Dendritic cell treated with granulocyte-macrophage colony-stimulating factor and Interleukin-4, amounts not matched to agents 40 ng/mL and 50 ng/mL, for 4 days (primary cell): ENCODE data around the gene UNC5C.

Experiments used
- H3K27ac Mint-ChIP-seq: one replicate; pipeline ENCODE4 v1.8.0; 2022; ENCODE audit warnings: mild to moderate bottlenecking, mixed read lengths
- H3K27me3 Mint-ChIP-seq: one replicate; pipeline ENCODE4 v1.8.0; 2022; ENCODE audit warnings: mild to moderate bottlenecking, mixed read lengths
- H3K36me3 Mint-ChIP-seq: one replicate; pipeline ENCODE4 v1.8.0; 2022; ENCODE audit warnings: low read depth, mixed read lengths
- H3K4me1 Mint-ChIP-seq: one replicate; pipeline ENCODE4 v1.8.0; 2022; ENCODE audit warnings: low read depth, mixed read lengths
- H3K4me3 Mint-ChIP-seq: one replicate; pipeline ENCODE4 v1.8.0; 2022; ENCODE audit warnings: mild to moderate bottlenecking, moderate library complexity, mixed read lengths
- H3K9me3 Mint-ChIP-seq: one replicate; pipeline ENCODE4 v1.8.0; 2022; ENCODE audit warnings: mixed read lengths
- intact Hi-C: fragments of 100-400 bp; cut with micrococcal nuclease; formaldehyde crosslinking; loops from one replicate; pipeline ENCODE4 v1.15.0; 2022

The UNC5C gene

DNA sequence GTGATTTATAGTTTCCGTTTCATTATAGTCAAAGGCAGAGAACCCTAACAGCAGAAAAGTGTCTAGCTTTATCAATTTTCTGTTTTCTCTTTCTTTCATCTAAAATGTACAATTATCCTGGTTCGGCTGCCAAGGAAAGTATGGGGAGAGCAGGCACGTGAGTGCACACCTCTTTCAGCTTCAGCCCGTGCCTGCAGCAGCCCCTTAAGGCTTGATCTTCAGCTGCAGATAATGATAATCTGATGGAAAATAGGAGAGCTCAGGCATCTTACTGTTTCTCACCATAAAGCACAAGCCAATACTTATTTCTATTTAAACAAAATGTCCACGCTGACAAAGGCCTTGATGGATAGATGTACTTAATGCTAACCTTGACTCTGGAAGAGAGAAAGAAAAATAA, 334.4 kb downstream of the UNC5C start:
- Mint-ChIP-seq H3K27ac (no peak overlapping the region), H3K4me3 (no peak overlapping the region), H3K4me1 (peaks cover 27% of the 10 kb centered on the region), H3K9me3 (no peaks in the 10 kb centered on the region), H3K27me3 (peaks cover 3% of the 10 kb centered on the region), H3K36me3 (no peaks in the 10 kb centered on the region)
- intact Hi-C loops = no loop called here

DNA sequence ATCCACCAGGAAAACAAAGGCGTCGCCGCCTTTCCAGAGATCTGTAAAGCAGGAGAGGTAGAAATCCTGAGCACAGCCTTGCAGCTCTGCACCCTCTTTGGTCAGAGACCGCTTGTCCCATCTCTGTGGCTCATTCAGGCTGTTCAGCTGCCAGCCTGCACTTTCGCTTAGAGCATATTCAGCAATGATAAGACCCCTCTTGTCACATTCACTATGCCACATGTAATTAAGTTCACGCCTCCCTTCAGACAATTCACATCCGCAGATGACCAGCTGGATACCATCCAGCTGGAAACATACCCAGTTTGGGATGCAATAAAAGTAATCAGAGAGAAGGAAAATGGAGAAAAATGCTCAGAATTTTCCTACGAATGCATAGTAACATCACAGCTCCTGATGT, 335.4 kb downstream of the UNC5C start:
- no peak overlapping the region for H3K4me3 Mint-ChIP-seq
- no peak overlapping the region for H3K27ac Mint-ChIP-seq
- H3K27me3 Mint-ChIP-seq = peaks cover 3% of the 10 kb centered on the region
- peaks cover 27% of the 10 kb centered on the region for H3K4me1 Mint-ChIP-seq
- H3K36me3 Mint-ChIP-seq = no peaks in the 10 kb centered on the region
- no peaks in the 10 kb centered on the region for H3K9me3 Mint-ChIP-seq
- intact Hi-C loops = no loop called here

DNA sequence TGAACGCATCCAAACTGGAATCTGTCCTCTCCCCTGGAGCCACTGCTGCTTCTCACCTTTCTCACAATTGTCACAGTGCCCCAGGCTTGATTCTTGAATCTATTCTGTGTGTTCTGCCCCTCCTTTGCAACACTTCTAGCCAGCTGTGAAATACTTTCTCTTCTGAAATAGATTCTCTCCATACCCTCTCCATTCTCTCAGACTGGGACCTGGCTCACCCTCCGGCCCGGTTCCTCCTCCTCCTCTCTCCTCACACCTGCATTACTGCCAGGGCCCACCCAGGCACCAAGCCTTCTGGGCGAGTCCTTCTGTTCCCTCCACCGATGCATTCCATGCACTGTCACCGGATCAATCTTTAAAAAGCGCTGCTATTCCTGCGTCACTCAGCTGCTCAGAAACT, 336.1 kb downstream of the UNC5C start:
- Mint-ChIP-seq H3K27me3 (peaks cover 3% of the 10 kb centered on the region), H3K27ac (no peak overlapping the region), H3K4me3 (peak overlapping the region; percentile 11), H3K36me3 (no peaks in the 10 kb centered on the region), H3K4me1 (peaks cover 27% of the 10 kb centered on the region), H3K9me3 (no peaks in the 10 kb centered on the region)
- intact Hi-C loops = no loop called here

DNA sequence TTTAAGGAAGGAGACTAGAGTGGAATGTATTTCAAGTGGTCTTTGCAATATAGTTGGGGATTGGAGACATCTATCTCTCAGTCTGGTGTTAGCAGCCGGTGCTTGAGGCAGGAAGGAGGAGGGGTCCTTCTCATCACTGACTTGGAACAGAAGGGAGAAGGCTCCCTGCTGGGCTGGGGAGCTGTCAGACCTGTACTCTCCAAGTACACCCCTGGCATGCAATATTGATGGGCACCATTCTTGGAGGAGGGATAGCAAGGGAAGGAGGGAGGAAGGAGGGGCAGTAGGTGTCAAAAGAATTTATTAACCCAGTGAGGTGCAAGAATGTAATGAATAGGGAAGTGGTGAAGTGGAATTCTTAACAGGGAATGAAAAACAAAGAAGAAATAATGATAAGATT, 338.8 kb downstream of the UNC5C start:
- no peak overlapping the region for H3K4me3 Mint-ChIP-seq
- peaks cover 10% of the 10 kb centered on the region for H3K4me1 Mint-ChIP-seq
- intact Hi-C loops = no loop called here
- no peak overlapping the region for H3K27ac Mint-ChIP-seq
- no peaks in the 10 kb centered on the region for H3K36me3 Mint-ChIP-seq
- no peaks in the 10 kb centered on the region for H3K9me3 Mint-ChIP-seq
- H3K27me3 Mint-ChIP-seq = peaks cover 3% of the 10 kb centered on the region

DNA sequence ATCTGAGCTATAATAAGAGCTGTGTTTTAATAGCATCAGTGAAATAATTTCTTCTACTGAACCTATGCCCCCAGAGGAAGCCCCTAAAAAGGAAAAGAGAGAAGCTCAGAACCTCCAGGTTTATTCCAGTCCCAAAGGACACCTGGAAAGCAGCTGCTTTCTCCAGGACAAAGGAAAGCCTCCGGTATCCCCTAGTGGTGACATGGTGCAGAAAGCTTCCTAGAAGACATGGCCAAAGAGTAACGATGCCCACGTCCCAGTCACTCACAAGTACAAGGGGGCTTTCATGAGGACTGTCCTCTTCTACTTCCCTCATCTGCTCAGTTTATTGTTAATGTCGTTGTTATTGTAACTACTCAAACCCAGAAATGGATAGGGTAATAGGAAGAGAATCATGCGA, 343.9 kb downstream of the UNC5C start:
- intact Hi-C loops = no loop called here
- H3K9me3 Mint-ChIP-seq = no peaks in the 10 kb centered on the region
- no peak overlapping the region for H3K4me3 Mint-ChIP-seq
- no peaks in the 10 kb centered on the region for H3K36me3 Mint-ChIP-seq
- no peaks in the 10 kb centered on the region for H3K27me3 Mint-ChIP-seq
- H3K4me1 Mint-ChIP-seq = no peaks in the 10 kb centered on the region
- H3K27ac Mint-ChIP-seq = no peak overlapping the region

DNA sequence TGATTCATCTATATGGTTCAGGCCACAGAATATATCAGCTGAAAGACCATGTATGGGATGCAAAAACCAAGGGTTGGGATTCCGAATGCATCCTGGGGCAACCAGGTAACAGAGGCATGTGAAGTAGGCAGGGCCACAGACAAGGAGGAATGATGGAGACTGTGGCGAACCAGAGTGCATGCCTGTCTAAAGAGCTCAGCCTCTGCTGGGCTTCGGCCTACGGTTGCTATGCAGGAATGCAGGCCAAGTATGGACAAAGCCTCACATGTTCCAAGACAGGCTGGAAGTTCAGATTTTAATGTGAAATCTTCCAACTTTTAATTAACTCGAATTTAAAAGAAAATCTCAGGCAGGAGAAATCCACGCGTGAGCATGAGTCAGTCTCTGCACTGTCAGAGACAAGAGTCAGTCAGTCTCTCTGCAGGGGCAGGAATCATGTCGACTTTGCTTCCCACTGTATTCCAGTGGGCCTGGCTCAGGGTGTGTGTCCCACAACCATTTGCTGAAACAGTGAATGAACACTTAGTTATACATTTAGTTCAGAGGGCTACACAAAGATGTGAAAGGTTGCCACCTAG, 344.4 kb downstream of the UNC5C start:
- intact Hi-C loops = no loop called here
- Mint-ChIP-seq H3K27me3 (no peaks in the 10 kb centered on the region), H3K9me3 (no peaks in the 10 kb centered on the region), H3K4me1 (no peaks in the 10 kb centered on the region), H3K36me3 (no peaks in the 10 kb centered on the region), H3K27ac (no peak overlapping the region), H3K4me3 (no peak overlapping the region)

DNA sequence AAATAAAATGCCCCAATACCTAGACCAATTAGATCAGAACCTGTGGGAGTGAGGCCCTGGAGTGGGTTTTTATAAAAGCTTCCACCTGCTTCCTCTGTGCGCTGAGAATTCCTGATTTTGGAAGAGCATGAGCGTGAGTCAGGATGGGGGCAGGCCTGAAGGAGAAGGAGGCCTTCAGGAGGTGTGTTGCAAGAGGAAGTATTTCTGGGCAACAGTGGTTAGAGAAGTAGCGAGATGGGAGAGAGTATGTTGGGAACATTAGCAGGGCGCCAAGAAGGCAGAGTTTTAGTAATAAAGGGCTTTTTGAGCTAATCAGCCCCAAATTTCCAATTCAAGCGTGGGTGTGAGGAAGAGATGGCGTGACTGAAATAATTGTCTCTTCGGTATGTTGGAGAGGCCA, 349.8 kb downstream of the UNC5C start:
- intact Hi-C loops = no loop called here
- H3K27ac Mint-ChIP-seq = no peak overlapping the region
- H3K27me3 Mint-ChIP-seq = no peaks in the 10 kb centered on the region
- H3K4me1 Mint-ChIP-seq = peaks cover 9% of the 10 kb centered on the region
- H3K36me3 Mint-ChIP-seq = no peaks in the 10 kb centered on the region
- H3K9me3 Mint-ChIP-seq = no peaks in the 10 kb centered on the region
- H3K4me3 Mint-ChIP-seq = no peak overlapping the region

DNA sequence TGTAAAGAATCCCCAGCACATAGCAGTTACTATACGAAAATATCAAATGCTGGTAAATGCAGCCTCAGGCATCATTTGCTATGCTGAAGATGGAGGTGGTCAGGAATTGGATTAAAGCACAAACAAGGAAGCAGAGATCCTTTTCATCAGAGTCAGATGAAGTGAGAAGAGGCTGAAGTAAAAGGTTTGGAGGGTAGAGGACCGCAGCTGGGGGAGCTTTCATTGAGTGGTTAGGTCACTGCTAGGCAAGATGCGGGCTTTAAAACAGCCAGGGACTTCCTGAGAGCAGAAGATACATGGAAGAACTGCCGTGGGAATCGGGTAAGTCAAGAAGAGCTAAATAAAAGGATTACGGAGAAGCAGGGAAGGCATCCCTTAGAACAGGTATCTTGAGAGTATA, 351.4 kb downstream of the UNC5C start:
- no peak overlapping the region for H3K27ac Mint-ChIP-seq
- H3K4me1 Mint-ChIP-seq = peaks cover 9% of the 10 kb centered on the region
- no peaks in the 10 kb centered on the region for H3K36me3 Mint-ChIP-seq
- no peaks in the 10 kb centered on the region for H3K27me3 Mint-ChIP-seq
- intact Hi-C loops = no loop called here
- no peaks in the 10 kb centered on the region for H3K9me3 Mint-ChIP-seq
- H3K4me3 Mint-ChIP-seq = no peak overlapping the region

DNA sequence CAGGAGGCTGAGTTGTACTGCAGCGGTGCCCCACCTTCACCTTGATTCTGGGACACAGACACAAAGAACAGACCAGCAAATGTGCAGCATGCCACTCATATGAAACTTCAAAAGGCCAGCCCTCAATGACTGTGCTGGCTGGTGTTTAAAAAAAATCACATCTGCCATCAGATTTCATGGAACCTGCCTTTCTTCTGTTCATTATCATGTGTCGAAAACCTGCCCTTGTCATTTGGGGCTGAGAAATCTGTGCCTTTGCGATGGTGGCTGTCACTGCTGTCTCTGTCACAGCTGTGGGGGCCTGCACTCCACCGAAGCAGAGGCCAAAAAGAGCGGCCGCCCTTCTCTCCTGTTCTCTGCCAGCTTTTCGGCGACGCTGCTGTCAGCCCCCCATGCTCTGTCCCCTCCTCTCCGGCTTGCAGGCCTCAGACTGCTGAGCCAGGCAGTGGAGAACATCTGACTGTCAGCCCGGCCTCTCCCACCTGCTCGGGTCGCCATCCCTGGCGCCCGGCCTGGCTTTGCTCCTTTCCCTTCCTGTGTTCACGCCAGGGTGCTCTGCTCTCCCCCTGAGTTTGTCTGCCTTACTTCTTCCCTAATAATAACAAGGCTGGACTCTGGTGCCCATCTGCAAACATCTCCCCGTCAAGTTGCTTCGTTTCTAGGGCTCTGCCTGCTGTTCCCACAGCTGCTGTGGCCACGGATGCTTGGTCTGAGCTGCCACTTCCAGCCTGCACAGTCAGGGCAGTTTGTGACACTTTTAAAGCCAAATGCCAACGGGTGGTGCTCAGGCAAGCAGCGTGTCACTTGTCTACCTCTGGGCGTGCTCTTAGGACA, 355.2 kb downstream of the UNC5C start:
- Mint-ChIP-seq H3K36me3 (no peaks in the 10 kb centered on the region), H3K4me3 (no peak overlapping the region), H3K27ac (no peak overlapping the region), H3K27me3 (no peaks in the 10 kb centered on the region), H3K4me1 (peaks cover 2% of the 10 kb centered on the region), H3K9me3 (no peaks in the 10 kb centered on the region)
- intact Hi-C loops = no loop called here

DNA sequence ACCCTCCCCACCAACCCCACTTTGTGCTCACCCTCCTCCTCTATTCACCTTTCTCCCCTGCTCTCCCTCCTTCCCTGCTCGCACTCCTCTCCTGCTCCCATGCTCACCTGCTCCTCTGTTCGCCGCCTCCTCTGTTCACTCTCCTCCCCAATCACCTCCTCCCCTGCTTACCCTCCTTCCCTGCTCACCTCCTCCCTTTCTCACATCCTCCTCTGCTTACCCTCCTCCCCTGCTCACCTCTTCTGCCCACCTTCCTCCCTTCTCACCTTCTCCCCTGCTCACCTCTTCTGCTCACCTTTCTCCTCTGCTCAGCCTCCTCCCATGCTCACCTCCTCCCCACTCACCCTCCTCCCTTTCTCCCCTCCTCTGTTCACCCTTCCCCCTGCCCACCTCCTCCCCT, 357.2 kb downstream of the UNC5C start:
- H3K27ac Mint-ChIP-seq = no peak overlapping the region
- no peak overlapping the region for H3K4me3 Mint-ChIP-seq
- no peaks in the 10 kb centered on the region for H3K9me3 Mint-ChIP-seq
- intact Hi-C loops = no loop called here
- no peaks in the 10 kb centered on the region for H3K36me3 Mint-ChIP-seq
- no peaks in the 10 kb centered on the region for H3K27me3 Mint-ChIP-seq
- H3K4me1 Mint-ChIP-seq = no peaks in the 10 kb centered on the region

DNA sequence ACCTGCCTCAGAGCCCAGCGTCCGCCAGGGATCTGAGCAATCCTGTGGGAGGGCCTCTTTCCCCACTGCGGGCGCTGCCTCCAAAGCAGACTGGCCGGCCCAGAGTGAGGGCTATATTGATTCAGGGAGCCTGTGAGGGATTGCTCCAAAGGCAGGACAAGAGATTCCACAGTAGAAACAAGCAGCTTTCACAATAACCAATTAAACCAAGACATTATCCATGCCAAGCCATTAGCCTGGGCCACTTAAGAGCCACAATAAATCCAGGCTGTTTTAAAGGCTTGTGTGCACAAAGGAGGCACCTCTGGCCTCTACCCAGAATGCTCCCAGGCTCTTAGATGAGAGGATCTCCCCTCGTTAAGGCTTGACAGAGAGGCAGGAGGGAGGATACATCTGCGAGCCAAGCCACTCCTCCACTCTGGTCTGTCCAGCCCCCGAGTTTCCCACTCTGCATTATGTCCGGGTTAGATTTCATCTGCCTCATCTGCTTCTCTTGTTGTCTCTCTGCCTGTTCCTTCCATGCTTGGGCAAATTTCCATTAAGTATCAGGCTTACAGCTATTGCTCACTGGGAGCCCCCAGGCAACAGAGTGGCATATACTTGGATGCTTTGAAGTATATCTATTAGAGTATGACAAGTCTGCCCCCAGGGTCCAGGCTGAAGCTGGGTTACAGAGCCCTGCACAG, 357.9 kb downstream of the UNC5C start:
- intact Hi-C loops = no loop called here
- no peak overlapping the region for H3K27ac Mint-ChIP-seq
- no peaks in the 10 kb centered on the region for H3K36me3 Mint-ChIP-seq
- no peaks in the 10 kb centered on the region for H3K9me3 Mint-ChIP-seq
- no peaks in the 10 kb centered on the region for H3K27me3 Mint-ChIP-seq
- H3K4me1 Mint-ChIP-seq = no peaks in the 10 kb centered on the region
- no peak overlapping the region for H3K4me3 Mint-ChIP-seq

DNA sequence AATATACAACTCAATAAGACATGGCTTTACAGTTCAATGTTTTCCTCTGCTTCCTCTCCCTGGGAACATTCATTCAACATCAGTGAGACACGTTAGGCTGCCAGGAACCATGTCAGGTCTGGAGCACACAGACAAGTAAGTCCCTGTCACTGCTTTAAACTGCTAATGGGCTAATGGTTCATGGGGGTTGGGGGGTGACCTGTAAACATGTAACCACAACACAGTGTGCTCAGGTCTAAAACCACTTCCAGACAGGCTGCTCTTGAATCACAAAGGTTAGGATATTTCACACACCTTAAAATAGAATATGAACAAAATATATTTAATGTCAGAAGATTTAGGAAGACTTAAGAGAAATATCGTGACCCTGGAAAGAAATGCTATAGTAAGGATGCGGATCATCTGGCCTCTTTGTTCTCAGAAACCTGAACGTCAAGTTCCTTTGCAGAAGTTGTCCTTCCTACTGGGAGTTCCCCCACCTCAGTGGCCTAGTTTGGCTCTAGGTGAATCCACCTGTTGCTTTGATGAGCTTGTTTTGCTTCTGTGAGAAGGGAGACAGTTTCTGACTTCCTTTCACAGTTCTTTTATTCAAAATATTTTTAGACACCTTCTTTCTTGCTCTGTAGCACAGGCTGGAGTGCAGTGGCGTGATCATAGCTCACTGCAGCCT, 359.9 kb downstream of the UNC5C start:
- no peaks in the 10 kb centered on the region for H3K9me3 Mint-ChIP-seq
- no peaks in the 10 kb centered on the region for H3K36me3 Mint-ChIP-seq
- no peaks in the 10 kb centered on the region for H3K4me1 Mint-ChIP-seq
- H3K27me3 Mint-ChIP-seq = no peaks in the 10 kb centered on the region
- H3K27ac Mint-ChIP-seq = no peak overlapping the region
- intact Hi-C loops = no loop called here
- no peak overlapping the region for H3K4me3 Mint-ChIP-seq

DNA sequence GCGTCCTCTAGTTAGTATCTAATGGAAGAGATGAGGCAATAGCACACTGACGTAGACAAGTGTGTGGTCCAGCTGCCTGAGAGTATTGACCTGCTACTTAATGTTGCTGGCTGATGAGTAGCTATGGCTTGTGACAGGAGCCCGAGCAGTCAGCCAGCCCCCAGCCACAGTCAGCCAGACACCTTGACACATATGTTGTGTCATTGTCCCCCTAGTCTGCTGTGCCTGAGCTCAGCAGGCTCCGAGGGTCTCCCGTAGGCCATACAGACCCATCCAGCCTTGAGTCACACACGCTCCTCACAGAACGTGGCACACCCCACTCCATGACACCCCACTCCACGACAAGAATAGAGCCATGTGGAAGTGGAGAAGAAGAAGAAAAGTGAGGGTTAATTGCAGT, 362.1 kb downstream of the UNC5C start:
- Mint-ChIP-seq H3K9me3 (no peaks in the 10 kb centered on the region), H3K27me3 (no peaks in the 10 kb centered on the region), H3K4me1 (no peaks in the 10 kb centered on the region), H3K36me3 (no peaks in the 10 kb centered on the region), H3K27ac (no peak overlapping the region), H3K4me3 (no peak overlapping the region)
- intact Hi-C loops = no loop called here
